ENCODE data around the gene AGTR1.

Gene AGTR1

DNA sequence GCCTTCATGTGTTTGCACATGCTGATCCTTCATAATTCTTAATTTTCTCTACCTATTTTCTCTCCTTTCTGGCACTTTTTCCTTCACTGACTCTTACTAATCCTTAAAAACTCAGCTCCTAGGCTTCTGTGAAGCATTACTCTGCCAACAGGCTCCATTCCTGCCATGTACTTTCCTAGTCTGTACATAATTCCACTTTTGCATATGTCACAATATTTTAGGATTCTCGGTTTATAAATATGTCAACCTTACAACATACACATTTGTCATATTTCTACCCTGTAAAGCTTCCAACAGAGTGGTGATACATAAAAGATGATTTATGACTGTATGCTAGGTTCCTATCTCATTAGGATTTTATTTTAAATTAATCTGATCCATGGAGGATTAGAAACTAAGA, 38.2 kb upstream of the AGTR1 start:
- Histone ChIP-seq H3K27me3 (replicated peaks; ENCODE audit: control insufficient read depth, insufficient read depth, low read length) (no peaks in the 10 kb centered on the region), H3K4me3 (replicated peaks; ENCODE audit: low read depth, low read length) (no peak overlapping the region), H3K36me3 (ENCODE audit: control insufficient read depth, insufficient read depth, low read length) (no peaks in the 10 kb centered on the region)
- no peak for TF ChIP-seq CTCF (IDR thresholded peaks at IDR 0.05; ENCODE audit: insufficient read depth, low read length, poor library complexity, severe bottlenecking)
- no peak for DNase-seq (ENCODE audit: extremely low read depth, insufficient read length)

DNA sequence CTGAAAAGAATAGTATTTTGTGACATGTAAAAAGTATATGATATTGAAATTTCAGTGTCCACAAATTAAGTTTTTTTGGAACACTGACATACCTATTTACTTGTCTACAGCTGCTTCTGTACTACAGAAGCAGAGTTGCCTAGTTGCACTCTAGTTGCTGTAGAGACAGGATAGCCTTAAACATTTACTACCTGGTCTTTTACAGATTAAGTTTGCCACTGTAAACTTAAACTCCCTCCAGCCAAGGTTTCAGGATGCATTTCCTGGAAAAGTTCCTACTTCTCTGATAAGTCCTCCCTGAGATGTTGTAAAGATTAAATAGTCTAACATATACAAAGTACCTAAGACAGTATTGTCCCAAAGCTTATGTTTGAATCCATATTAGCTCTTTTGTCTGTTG, 17.4 kb upstream of the AGTR1 start:
- Histone ChIP-seq H3K4me3 (replicated peaks; ENCODE audit: low read depth, low read length) (no peak overlapping the region), H3K36me3 (ENCODE audit: control insufficient read depth, insufficient read depth, low read length) (no peaks in the 10 kb centered on the region), H3K27me3 (replicated peaks; ENCODE audit: control insufficient read depth, insufficient read depth, low read length) (no peaks in the 10 kb centered on the region)
- TF ChIP-seq CTCF (IDR thresholded peaks at IDR 0.05; ENCODE audit: insufficient read depth, low read length, poor library complexity, severe bottlenecking): no peak
- DNase-seq (ENCODE audit: extremely low read depth, insufficient read length): no peak

- no peaks in the 10 kb centered on the region for H3K36me3 ChIP-seq (ENCODE audit: control insufficient read depth, insufficient read depth, low read length)
- DNase-seq (ENCODE audit: extremely low read depth, insufficient read length): no peak
- no peak overlapping the region for H3K4me3 ChIP-seq (replicated peaks; ENCODE audit: low read depth, low read length)
- TF ChIP-seq CTCF (IDR thresholded peaks at IDR 0.05; ENCODE audit: insufficient read depth, low read length, poor library complexity, severe bottlenecking): no peak
- H3K27me3 ChIP-seq (replicated peaks; ENCODE audit: control insufficient read depth, insufficient read depth, low read length): no peaks in the 10 kb centered on the region
Observed at GRCh38 chr3:148681080-148681479, 16.6 kb upstream of the AGTR1 start.

- H3K36me3 ChIP-seq (ENCODE audit: control insufficient read depth, insufficient read depth, low read length): no peaks in the 10 kb centered on the region
- DNase-seq (ENCODE audit: extremely low read depth, insufficient read length): no peak
- TF ChIP-seq CTCF (IDR thresholded peaks at IDR 0.05; ENCODE audit: insufficient read depth, low read length, poor library complexity, severe bottlenecking): no peak
- H3K27me3 ChIP-seq (replicated peaks; ENCODE audit: control insufficient read depth, insufficient read depth, low read length): no peaks in the 10 kb centered on the region
- no peak overlapping the region for H3K4me3 ChIP-seq (replicated peaks; ENCODE audit: low read depth, low read length)
Observed at GRCh38 chr3:148682997-148683396, 14.7 kb upstream of the AGTR1 start.

DNA sequence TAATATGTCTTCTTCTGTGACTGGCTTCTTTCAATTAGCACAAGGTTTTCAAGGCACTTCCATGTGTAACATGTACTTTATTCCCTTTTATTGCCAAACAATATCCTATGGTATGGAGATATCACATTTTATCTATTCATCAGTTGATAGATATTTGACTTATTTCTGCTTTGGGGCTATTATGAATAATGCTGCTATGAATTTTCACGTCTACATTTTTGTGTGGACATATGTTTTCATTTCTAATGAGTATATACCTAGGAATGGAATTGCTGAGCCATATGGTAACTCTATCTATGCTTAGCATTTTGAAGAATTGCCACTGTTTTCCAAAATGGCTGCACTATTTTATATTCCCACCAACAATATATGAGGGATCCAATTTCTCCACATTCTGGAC, 3.6 kb upstream of the AGTR1 start:
- no peak for TF ChIP-seq CTCF (IDR thresholded peaks at IDR 0.05; ENCODE audit: insufficient read depth, low read length, poor library complexity, severe bottlenecking)
- H3K27me3 ChIP-seq (replicated peaks; ENCODE audit: control insufficient read depth, insufficient read depth, low read length): no peaks in the 10 kb centered on the region
- DNase-seq (ENCODE audit: extremely low read depth, insufficient read length): no peak
- no peak overlapping the region for H3K4me3 ChIP-seq (replicated peaks; ENCODE audit: low read depth, low read length)
- no peaks in the 10 kb centered on the region for H3K36me3 ChIP-seq (ENCODE audit: control insufficient read depth, insufficient read depth, low read length)

GRCh38 chr3:148698190-148698810, 597 bp downstream of the AGTR1 start:
- H3K27me3 ChIP-seq (replicated peaks; ENCODE audit: control insufficient read depth, insufficient read depth, low read length): no peaks in the 10 kb centered on the region; the same call in 1 of the 2 replicates
- no peaks in the 10 kb centered on the region for H3K36me3 ChIP-seq (ENCODE audit: control insufficient read depth, insufficient read depth, low read length)
- no peak for TF ChIP-seq CTCF (IDR thresholded peaks at IDR 0.05; ENCODE audit: insufficient read depth, low read length, poor library complexity, severe bottlenecking)
- no peak overlapping the region for H3K4me3 ChIP-seq (replicated peaks; ENCODE audit: low read depth, low read length)
- DNase-seq (ENCODE audit: extremely low read depth, insufficient read length): no peak

All from GM06990 (cell line).